ENCODE measurements around the gene MYL12A. TPM values are rescaled to one million over a fixed set of nuclear protein-coding genes. Genes with fewer than 3 reads are reported as not detected.

MYL12A gene
- total and polyA plus RNA-seq, 2 of the 13 experiments (the other 11 are each of a cell fraction or from before 2014, with no cell fraction given), result 261 to 277 TPM

GRCh38 chr18:3233433-3234168, 14.0 kb upstream of the MYL12A start (continued):
- peak; percentile 41 for TF ChIP-seq ZNF18 (CRISPR knock-in tag; IDR thresholded peaks at IDR 0.05; ENCODE audit: insufficient replicate concordance)
- peak; percentile 80; the same call in 1 of the 2 replicates for TF ChIP-seq SNAI1 (CRISPR knock-in tag; IDR thresholded peaks at IDR 0.05; ENCODE audit: borderline replicate concordance)
- peak; percentile 94 for TF ChIP-seq IRF2 (CRISPR knock-in tag; IDR thresholded peaks at IDR 0.05)
- TF ChIP-seq MLX (CRISPR knock-in tag; IDR thresholded peaks at IDR 0.05), result peak; percentile 86
- peak; percentile 26 for TF ChIP-seq STAG1 (CRISPR knock-in tag; IDR thresholded peaks at IDR 0.05)
- TF ChIP-seq MBD4 (IDR thresholded peaks at IDR 0.05; ENCODE audit: borderline replicate concordance, low read length), result peak; percentile 87; the same call in 1 of the 2 replicates
- peak; percentile 88 for TF ChIP-seq ZFP36L1 (CRISPR knock-in tag; IDR thresholded peaks at IDR 0.05)
- TF ChIP-seq ELF4 (CRISPR knock-in tag; IDR thresholded peaks at IDR 0.05; ENCODE audit: borderline replicate concordance), result peak; percentile 80; the same call in 1 of the 2 replicates
- TF ChIP-seq SKIL (CRISPR knock-in tag; IDR thresholded peaks at IDR 0.05; ENCODE audit: borderline replicate concordance), result peak; percentile 94
- peak; percentile 99 for TF ChIP-seq ARID3A (IDR thresholded peaks at IDR 0.05; ENCODE audit: low read depth, low read length)
- TF ChIP-seq ATF4 (CRISPR knock-in tag; IDR thresholded peaks at IDR 0.05), result peak in 1 of 2 experiments; percentile 37; a peak in 2 of 4 replicates
- TF ChIP-seq TCF12 (IDR thresholded peaks at IDR 0.05), result no peak
- peak; percentile 96 for TF ChIP-seq TCF12 (CRISPR knock-in tag; IDR thresholded peaks at IDR 0.05)
- peak; percentile 98 for TF ChIP-seq RERE (CRISPR knock-in tag; IDR thresholded peaks at IDR 0.05; ENCODE audit: low read depth)
- peak; percentile 91 for TF ChIP-seq DPF2 (CRISPR knock-in tag; IDR thresholded peaks at IDR 0.05; ENCODE audit: borderline replicate concordance, low read depth)
